HepG2 (cell line): ENCODE measurements around the gene STAC. TPM values are rescaled to one million over a fixed set of nuclear protein-coding genes. Genes with fewer than 3 reads are reported as not detected.

Source experiments
- ATAC-seq: fragments of 200-7000 bp; cut with Tn5 transposase; 3 replicates; pipeline ENCODE4 v1.9.1; 2020; ENCODE audit warnings: mild to moderate bottlenecking, moderate library complexity
- BruUV-seq: library from RNA; stranded (reverse); fragments of 400-500 nt; replicated peaks from 2 replicates; lab custom pipeline; 2021; lab: Mats Ljungman, UMichigan
- CTCF ChIA-PET: fragments of 300-600 bp; formaldehyde crosslinking; extraction: SDS; loops from one replicate; lab custom pipeline; 2021; ENCODE audit warnings: low total read pairs, inconsistent platforms, low intra/inter-chr PET ratio; lab: Yijun Ruan, JAX
- POLR2A ChIA-PET: fragments of 350-600 bp; sonication (Branson Sonifier 250); formaldehyde crosslinking; loops from one replicate; lab custom pipeline; 2020; ENCODE audit warnings: antibody characterized with exemption, inconsistent platforms; lab: Yijun Ruan, JAX
- DNase-seq: peaks from one replicate; pipeline ENCODE4 v3.0.0-alpha.2; 2015; ENCODE audit warnings: low spot score
- FAIRE-seq: peaks from 3 replicates; lab custom pipeline; 2011; peaks lifted over from hg19 to GRCh38; lab: Jason Lieb, UNC
- H2AFZ ChIP-seq: one replicate; pipeline ENCODE4 v1.6.1; 2011; ENCODE audit warnings: low read length, inconsistent platforms
- H3K27ac ChIP-seq: fragments of 300-600 bp; 3 replicates; pipeline ENCODE4 v1.8.0; 2011; ENCODE audit warnings: mixed run types, mild to moderate bottlenecking, mixed read lengths, low read length, inconsistent platforms; ENCODE audit not compliant: insufficient read depth; ENCODE audit errors: extremely low read length
- H3K27me3 ChIP-seq, 2 experiments: fragments of 200-600 bp in 1 of 2; 2 replicates in 1 of 2; 3 replicates in 1 of 2; pipeline versions ENCODE4 v1.6.0 to v1.8.0; 2011; ENCODE audit warnings: low read length in 2 of 2, mild to moderate bottlenecking in 2 of 2, moderate library complexity in 2 of 2, inconsistent platforms in 1 of 2; ENCODE audit not compliant: insufficient read depth in 2 of 2, control insufficient read depth in 1 of 2
- H3K36me3 ChIP-seq, 2 experiments: fragments of 200-600 bp in 1 of 2; replicated peaks in 1 of 2; 2 replicates in 1 of 2; 3 replicates in 1 of 2; pipeline versions ENCODE4 v1.5.1 to v1.8.0; 2011; ENCODE audit warnings: low read length in 2 of 2, inconsistent platforms in 1 of 2; ENCODE audit not compliant: insufficient read depth in 2 of 2, control insufficient read depth in 1 of 2
- H3K4me1 ChIP-seq: 2 replicates; pipeline ENCODE4 v1.5.1; 2012; ENCODE audit warnings: low read length, inconsistent platforms; ENCODE audit not compliant: insufficient read depth
- H3K4me2 ChIP-seq: 2 replicates; pipeline ENCODE4 v1.6.0; 2011; ENCODE audit warnings: low read depth, low read length, inconsistent platforms
- H3K4me3 ChIP-seq, 3 experiments: fragments of 200-600 bp in 1 of 3; sonication (generic), shearing (Covaris generic) in 1 of 3; replicated peaks in 1 of 3; 2 replicates each; pipeline ENCODE4 v1.5.1; 2011 to 2016; ENCODE audit warnings: low read length in 3 of 3, inconsistent platforms in 2 of 3, low read depth in 2 of 3, mild to moderate bottlenecking in 2 of 3, control low read depth in 1 of 3, mixed read lengths in 1 of 3; ENCODE audit not compliant: insufficient read depth in 1 of 3
- H3K79me2 ChIP-seq: one replicate; pipeline ENCODE4 v1.6.1; 2011; ENCODE audit warnings: low read length, inconsistent platforms; ENCODE audit not compliant: insufficient read depth
- H3K9ac ChIP-seq: 2 replicates; pipeline ENCODE4 v1.6.0; 2011; ENCODE audit warnings: mild to moderate bottlenecking, low read depth, low read length, inconsistent platforms; ENCODE audit not compliant: insufficient read depth
- H3K9me3 ChIP-seq: 2 replicates; pipeline ENCODE4 v1.5.1; 2012; ENCODE audit warnings: mild to moderate bottlenecking, low read length
- H4K20me1 ChIP-seq: 2 replicates; pipeline ENCODE4 v1.6.0; 2011; ENCODE audit warnings: inconsistent platforms, mild to moderate bottlenecking, low read length, moderate library complexity; ENCODE audit not compliant: insufficient read depth
- AKAP8 ChIP-seq: sonication (generic); formaldehyde crosslinking; IDR thresholded peaks from 2 replicates; pipeline ENCODE4 v1.5.1; 2020; ENCODE audit warnings: mild to moderate bottlenecking, missing genetic modification reagents
- ATF7-NPFF ChIP-seq: sonication (generic); formaldehyde crosslinking; IDR thresholded peaks from 2 replicates; pipeline ENCODE4 v1.8.1; 2023; ENCODE audit warnings: mild to moderate bottlenecking, low read depth, missing genetic modification reagents, moderate library complexity
- FOXK2 ChIP-seq: fragments of 450-650 bp; IDR thresholded peaks from 2 replicates; pipeline ENCODE4 v1.6.1; 2016
- GABPA ChIP-seq, 2 experiments: IDR thresholded peaks; 2 replicates each; pipeline ENCODE4 v1.6.1; 2011 to 2016; ENCODE audit warnings: low read depth in 2 of 2, low read length in 1 of 2, missing biosample characterization in 1 of 2, missing genetic modification characterization in 1 of 2
- GABPB1 ChIP-seq: IDR thresholded peaks from 2 replicates; pipeline ENCODE4 v1.6.1; 2016; ENCODE audit warnings: mild to moderate bottlenecking, missing genetic modification reagents, moderate library complexity, missing compliant biosample characterization
- MZF1 ChIP-seq: sonication (generic); formaldehyde crosslinking; IDR thresholded peaks from 2 replicates; pipeline ENCODE4 v1.8.1; 2023; ENCODE audit warnings: mild to moderate bottlenecking, missing genetic modification reagents, borderline replicate concordance
- REPIN1 ChIP-seq: sonication (generic); formaldehyde crosslinking; IDR thresholded peaks from 2 replicates; pipeline ENCODE4 v1.8.0; 2022; ENCODE audit warnings: missing genetic modification reagents, low read depth, mild to moderate bottlenecking, borderline replicate concordance
- SOX6 ChIP-seq, 2 experiments: fragments of 450-650 bp in 1 of 2; sonication (generic) in 1 of 2; formaldehyde crosslinking in 1 of 2; IDR thresholded peaks; 2 replicates each; pipeline versions ENCODE4 v1.4.0 to v1.6.1; 2017 to 2020; ENCODE audit warnings: antibody characterized with exemption in 1 of 2, mild to moderate bottlenecking in 1 of 2, missing genetic modification reagents in 1 of 2
- ZNF101 ChIP-seq: sonication (generic); formaldehyde crosslinking; IDR thresholded peaks from 2 replicates; pipeline ENCODE4 v1.4.0; 2020; ENCODE audit warnings: mild to moderate bottlenecking, low read depth, missing genetic modification reagents, borderline replicate concordance
- ZNF124 ChIP-seq: sonication (generic); formaldehyde crosslinking; IDR thresholded peaks from 2 replicates; pipeline ENCODE4 v1.4.0; 2020; ENCODE audit warnings: missing genetic modification reagents
- ZNF180 ChIP-seq: sonication (generic); formaldehyde crosslinking; IDR thresholded peaks from 2 replicates; pipeline ENCODE4 v1.4.0; 2020; ENCODE audit warnings: low read depth, missing genetic modification reagents, borderline replicate concordance
- ZNF430 ChIP-seq: sonication (generic); formaldehyde crosslinking; IDR thresholded peaks from 2 replicates; pipeline ENCODE4 v1.9.0; 2021; ENCODE audit warnings: mild to moderate bottlenecking, missing genetic modification reagents
- ZNF558 ChIP-seq: sonication (generic); formaldehyde crosslinking; IDR thresholded peaks from 2 replicates; pipeline ENCODE4 v1.9.0; 2022; ENCODE audit warnings: mild to moderate bottlenecking, missing genetic modification reagents, borderline replicate concordance
- WGBS: methylation state at CpG from one replicate; pipeline ENCODE4 v1.1.6; 2017; ENCODE audit warnings: low lambda C conversion rate; 5-methylcytosine and 5-hydroxymethylcytosine counted together
- in situ Hi-C: cut with HindIII; loops from 2 replicates; pipeline ENCODE4 v1.10.0; 2017; ENCODE audit warnings: low pct_unique_long_range_greater_than_20kb; ENCODE audit not compliant: extremely low pct_ligation_motif_present
- intact Hi-C: fragments of 100-400 bp; cut with micrococcal nuclease; formaldehyde crosslinking; loops from one replicate; pipeline ENCODE4 v1.10.0; 2022; ENCODE audit not compliant: unreplicated experiment
- polyA plus RNA-seq, 8 experiments: library from polyadenylated mRNA; depleted of rRNA in 3 of 8; stranded (reverse) in 7 of 8; unstranded in 1 of 8; fragments of >200 nt; fragmentation: Illumina TruSeq in 4 of 8; extraction: Trizol in 4 of 8; gene quantifications; 2 replicates each; pipeline versions ENCODE4 v1.2.1 to v1.2.3, GENCODE V29; 2011 to 2016; ENCODE audit warnings: low read depth in 4 of 8, missing spikeins in 1 of 8, mixed read lengths in 1 of 8; ENCODE audit not compliant: insufficient read depth in 1 of 8
- total RNA-seq, 5 experiments: library from RNA; depleted of rRNA; stranded (reverse); fragments of >200 nt; fragmentation: Illumina TruSeq; extraction: Trizol; gene quantifications; 2 replicates each; pipeline ENCODE4 v1.2.3, GENCODE V29; 2016; ENCODE audit warnings: low read depth in 1 of 5
- TF ChIP-seq, protein P1 (sequence below): sonication (generic); formaldehyde crosslinking; IDR thresholded peaks from 2 replicates; pipeline ENCODE4 v1.5.1; 2020; ENCODE audit warnings: missing genetic modification reagents, mild to moderate bottlenecking, borderline replicate concordance
- TF ChIP-seq, protein P2 (sequence below): sonication (generic); formaldehyde crosslinking; IDR thresholded peaks from 2 replicates; pipeline ENCODE4 v1.8.0; 2022; ENCODE audit warnings: mild to moderate bottlenecking, missing genetic modification reagents, borderline replicate concordance

STAC gene
- total and polyA plus RNA-seq, 2 of the 13 experiments (the other 11 are each of a cell fraction or from before 2014, with no cell fraction given): not detected

DNA sequence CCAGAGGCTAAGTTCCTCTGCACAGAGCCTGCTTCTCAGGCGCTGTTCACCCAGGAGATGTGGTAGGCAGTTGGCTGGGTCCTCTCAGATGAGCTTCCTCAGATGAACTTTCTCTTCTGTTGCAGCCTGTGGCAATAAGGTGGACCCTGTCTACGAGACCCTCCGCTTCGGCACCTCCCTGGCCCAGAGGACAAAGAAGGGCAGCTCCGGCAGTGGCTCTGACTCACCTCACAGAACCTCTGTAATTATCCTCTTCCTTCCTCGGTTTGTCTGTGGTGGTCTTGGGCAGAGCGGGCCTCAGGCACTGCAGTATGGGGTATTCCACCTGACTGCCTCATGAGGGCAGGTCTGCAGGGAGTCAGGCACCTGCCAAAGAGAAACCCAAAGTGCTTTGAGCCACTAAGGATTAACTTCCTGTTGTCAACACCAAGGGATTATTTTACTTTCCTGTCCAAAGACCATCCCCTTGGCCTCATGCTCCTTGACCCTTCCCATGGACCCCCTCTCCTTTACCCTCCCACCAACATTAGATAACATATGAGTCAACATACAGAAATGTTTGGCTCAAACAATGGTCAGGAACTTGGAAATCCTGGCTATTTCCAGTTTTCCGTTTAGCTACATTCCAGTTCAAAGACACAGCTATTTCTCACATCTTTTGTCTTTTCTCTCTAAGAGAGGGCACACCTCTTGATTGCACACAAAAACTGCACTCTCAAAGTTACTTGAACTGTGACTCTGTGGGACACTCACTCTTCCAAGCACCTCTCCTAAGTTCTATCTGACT is 105.9 kb downstream of the STAC start:
- H3K9ac ChIP-seq: no peak overlapping the region
- no peak for TF ChIP-seq ZNF180 (CRISPR knock-in tag)
- TF ChIP-seq GABPA (IDR thresholded peaks at IDR 0.05; ENCODE audit: low read depth, low read length): no peak
- TF ChIP-seq GABPA (CRISPR knock-in tag; IDR thresholded peaks at IDR 0.05; ENCODE audit: low read depth): peak; percentile 58; the same call in 1 of the 2 replicates
- H3K27me3 ChIP-seq: no peaks in the 10 kb centered on the region
- no peaks in the 10 kb centered on the region for H3K4me1 ChIP-seq
- FAIRE-seq (no peak), ATAC-seq (no peak), DNase-seq (no peak)
- H3K4me3 ChIP-seq: no peak overlapping the region
- BruUV-seq: no TSS peak
- 46% methylated on average over 6 of the region's 8 CpGs for WGBS
- intact Hi-C loops (no loop called here), in situ Hi-C loops (no loop called here)
- H4K20me1 ChIP-seq: no peaks in the 10 kb centered on the region
- H3K27ac ChIP-seq: no peak overlapping the region
- peaks cover 5% of the 10 kb centered on the region for H3K9me3 ChIP-seq
- H3K4me2 ChIP-seq: no peak overlapping the region
- no peaks in the 10 kb centered on the region for H3K36me3 ChIP-seq
- ChIA-PET CTCF (no interaction called here), POLR2A (no interaction called here)
- H2AFZ ChIP-seq: no peak overlapping the region
- no peaks in the 10 kb centered on the region for H3K79me2 ChIP-seq

DNA sequence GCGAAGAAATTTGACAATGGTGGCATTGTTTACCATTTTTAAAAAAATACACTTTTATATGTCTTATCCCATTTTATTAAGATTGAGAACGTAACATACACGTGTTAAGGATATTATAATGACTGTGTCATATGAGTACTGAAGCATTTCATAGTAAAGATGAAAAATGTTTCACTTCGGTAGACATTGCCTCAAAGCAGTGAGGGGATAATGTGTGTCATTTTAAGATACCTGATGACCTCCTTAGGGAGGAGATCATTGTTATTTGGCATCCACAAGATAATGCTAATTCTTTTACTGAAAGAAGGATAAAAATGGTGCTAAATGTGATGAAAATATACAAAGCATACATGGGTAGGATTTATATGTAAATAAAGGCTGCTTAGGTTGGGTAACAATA is 107.3 kb downstream of the STAC start:
- H3K27ac ChIP-seq: no peak overlapping the region
- no peak overlapping the region for H3K4me2 ChIP-seq
- no peak overlapping the region for H2AFZ ChIP-seq
- CTCF ChIA-PET: no interaction called here
- no peak for FAIRE-seq
- no peak overlapping the region for H3K4me3 ChIP-seq
- H3K4me1 ChIP-seq: peaks cover 5% of the 10 kb centered on the region; the same call in 1 of the 2 replicates
- WGBS: 35% methylated on average over 4 of the region's 4 CpGs
- POLR2A ChIA-PET: no interaction called here
- DNase-seq: no peak
- no peaks in the 10 kb centered on the region for H3K27me3 ChIP-seq
- no peaks in the 10 kb centered on the region for H4K20me1 ChIP-seq
- H3K36me3 ChIP-seq: no peaks in the 10 kb centered on the region
- H3K79me2 ChIP-seq: no peaks in the 10 kb centered on the region
- ATAC-seq: no peak
- in situ Hi-C loops: no loop called here
- intact Hi-C loops: no loop called here
- no TSS peak for BruUV-seq
- H3K9ac ChIP-seq: no peak overlapping the region
- H3K9me3 ChIP-seq: no peaks in the 10 kb centered on the region
- TF ChIP-seq REPIN1 (CRISPR knock-in tag) (no peak), FOXK2 (no peak), ZNF101 (CRISPR knock-in tag) (no peak), GABPB1 (no peak), MZF1 (CRISPR knock-in tag) (no peak), ZNF124 (CRISPR knock-in tag) (no peak), ZNF430 (CRISPR knock-in tag) (no peak), SOX6 (IDR thresholded peaks at IDR 0.05) (no peak), SOX6 (CRISPR knock-in tag; IDR thresholded peaks at IDR 0.05) (no peak), ATF7-NPFF (CRISPR knock-in tag) (no peak), ZNF558 (CRISPR knock-in tag) (no peak), AKAP8 (CRISPR knock-in tag) (no peak)
- TF ChIP-seq, protein P1, sequence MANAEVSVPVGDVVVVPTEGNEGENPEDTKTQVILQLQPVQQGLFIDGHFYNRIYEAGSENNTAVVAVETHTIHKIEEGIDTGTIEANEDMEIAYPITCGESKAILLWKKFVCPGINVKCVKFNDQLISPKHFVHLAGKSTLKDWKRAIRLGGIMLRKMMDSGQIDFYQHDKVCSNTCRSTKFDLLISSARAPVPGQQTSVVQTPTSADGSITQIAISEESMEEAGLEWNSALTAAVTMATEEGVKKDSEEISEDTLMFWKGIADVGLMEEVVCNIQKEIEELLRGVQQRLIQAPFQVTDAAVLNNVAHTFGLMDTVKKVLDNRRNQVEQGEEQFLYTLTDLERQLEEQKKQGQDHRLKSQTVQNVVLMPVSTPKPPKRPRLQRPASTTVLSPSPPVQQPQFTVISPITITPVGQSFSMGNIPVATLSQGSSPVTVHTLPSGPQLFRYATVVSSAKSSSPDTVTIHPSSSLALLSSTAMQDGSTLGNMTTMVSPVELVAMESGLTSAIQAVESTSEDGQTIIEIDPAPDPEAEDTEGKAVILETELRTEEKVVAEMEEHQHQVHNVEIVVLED: no peak
- TF ChIP-seq, protein P2, sequence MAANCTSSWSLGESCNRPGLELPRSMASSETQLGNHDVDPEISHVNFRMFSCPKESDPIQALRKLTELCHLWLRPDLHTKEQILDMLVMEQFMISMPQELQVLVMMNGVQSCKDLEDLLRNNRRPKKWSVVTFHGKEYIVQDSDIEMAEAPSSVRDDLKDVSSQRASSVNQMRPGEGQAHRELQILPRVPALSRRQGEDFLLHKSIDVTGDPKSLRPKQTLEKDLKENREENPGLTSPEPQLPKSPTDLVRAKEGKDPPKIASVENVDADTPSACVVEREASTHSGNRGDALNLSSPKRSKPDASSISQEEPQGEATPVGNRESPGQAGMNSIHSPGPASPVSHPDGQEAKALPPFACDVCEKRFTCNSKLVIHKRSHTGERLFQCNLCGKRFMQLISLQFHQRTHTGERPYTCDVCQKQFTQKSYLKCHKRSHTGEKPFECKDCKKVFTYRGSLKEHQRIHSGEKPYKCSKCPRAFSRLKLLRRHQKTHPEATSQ (CRISPR knock-in tag): no peak
